HG03103 (cell line): ENCODE data around the gene HTD2.

Experiments
- ATAC-seq: cut with Tn5 transposase; IDR thresholded peaks from one replicate; pipeline ENCODE4 v1.9.1; 2021; ENCODE audit warnings: low read depth; ENCODE audit not compliant: unreplicated experiment

The HTD2 gene

GRCh38 chr3:58291671-58292338, 14.5 kb upstream of the HTD2 start:
- ATAC-seq, result no peak

- ATAC-seq, result no peak
Measured at GRCh38 chr3:58292866-58293265, 13.5 kb upstream of the HTD2 start.

- no peak for ATAC-seq
Measured at GRCh38 chr3:58293516-58293915, 12.8 kb upstream of the HTD2 start.

GRCh38 chr3:58296269-58296668, 10.1 kb upstream of the HTD2 start:
- no peak for ATAC-seq

GRCh38 chr3:58296843-58297242, 9.5 kb upstream of the HTD2 start:
- no peak for ATAC-seq

GRCh38 chr3:58298190-58298589, 8.1 kb upstream of the HTD2 start:
- ATAC-seq, result no peak

GRCh38 chr3:58299075-58299474, 7.2 kb upstream of the HTD2 start:
- no peak for ATAC-seq

- ATAC-seq, result no peak
Measured at GRCh38 chr3:58299839-58300516, 6.3 kb upstream of the HTD2 start.

- no peak for ATAC-seq
Measured at GRCh38 chr3:58307639-58308215, 1.4 kb downstream of the HTD2 start.

GRCh38 chr3:58308728-58309127, 2.4 kb downstream of the HTD2 start:
- ATAC-seq, result no peak

GRCh38 chr3:58317811-58318210, 11.5 kb downstream of the HTD2 start:
- no peak for ATAC-seq

GRCh38 chr3:58321791-58322190, 15.5 kb downstream of the HTD2 start:
- ATAC-seq, result no peak

- ATAC-seq, result no peak
Measured at GRCh38 chr3:58322793-58323192, 16.5 kb downstream of the HTD2 start.

- no peak for ATAC-seq
Measured at GRCh38 chr3:58323529-58324390, 17.4 kb downstream of the HTD2 start.

GRCh38 chr3:58324391-58325390, 18.4 kb downstream of the HTD2 start:
- ATAC-seq, result no peak

GRCh38 chr3:58325525-58325992, 19.2 kb downstream of the HTD2 start:
- ATAC-seq, result no peak

GRCh38 chr3:58326267-58326900, 20.1 kb downstream of the HTD2 start:
- no peak for ATAC-seq

- no peak for ATAC-seq
Measured at GRCh38 chr3:58329150-58329921, 23.0 kb downstream of the HTD2 start.
